H1 (cell line): Measurements from ENCODE around the gene LYPD3. TPM values are rescaled to one million over a fixed set of nuclear protein-coding genes. Genes with fewer than 3 reads are reported as not detected.

Source experiments
- CTCF ChIA-PET: fragments of 300-600 bp; sonication (Branson Sonifier 250); formaldehyde crosslinking; loops from one replicate; lab custom pipeline; 2021; ENCODE audit not compliant: partially characterized antibody; lab: Charles Lee
- POLR2A ChIA-PET: fragments of 300-600 bp; sonication (Branson Sonifier 250); formaldehyde crosslinking; loops from one replicate; lab custom pipeline; 2021; ENCODE audit warnings: inconsistent platforms; ENCODE audit not compliant: partially characterized antibody; lab: Charles Lee
- DNase-seq, 2 experiments: peaks; one replicate each; pipeline versions ENCODE4 v3.0.0 to v3.0.0-alpha.2; 2010 to 2022; ENCODE audit warnings: low spot score in 2 of 2, low read depth in 1 of 2, mixed read lengths in 1 of 2
- FAIRE-seq: peaks from 2 replicates; lab custom pipeline; 2011; peaks lifted over from hg19 to GRCh38; lab: Jason Lieb, UNC
- H2AFZ ChIP-seq: 2 replicates; pipeline ENCODE4 v1.8.1; 2012; ENCODE audit warnings: low read length, inconsistent platforms
- H2AK5ac ChIP-seq: 2 replicates; pipeline ENCODE4 v1.6.1; 2013; ENCODE audit warnings: low read depth, low read length
- H2BK120ac ChIP-seq: replicated peaks from 2 replicates; pipeline ENCODE3; 2013; ENCODE audit warnings: low read depth, low read length, inconsistent platforms
- H2BK12ac ChIP-seq: 2 replicates; pipeline ENCODE4 v1.6.1; 2013; ENCODE audit warnings: low read depth, low read length
- H2BK15ac ChIP-seq: 2 replicates; pipeline ENCODE4 v1.6.1; 2013; ENCODE audit warnings: low read length
- H2BK20ac ChIP-seq: 2 replicates; pipeline ENCODE4 v1.6.1; 2013; ENCODE audit warnings: low read length
- H2BK5ac ChIP-seq: 2 replicates; pipeline ENCODE4 v1.6.1; 2013; ENCODE audit warnings: low read depth, low read length
- H3K14ac ChIP-seq: 2 replicates; pipeline ENCODE4 v1.6.1; 2013; ENCODE audit warnings: inconsistent platforms; ENCODE audit not compliant: insufficient read length
- H3K18ac ChIP-seq: 2 replicates; pipeline ENCODE4 v1.6.1; 2013; ENCODE audit warnings: low read length; ENCODE audit errors: extremely low read depth
- H3K23ac ChIP-seq: 2 replicates; pipeline ENCODE4 v1.6.1; 2013; ENCODE audit warnings: inconsistent platforms; ENCODE audit not compliant: insufficient read length
- H3K23me2 ChIP-seq: 2 replicates; pipeline ENCODE4 v1.6.1; 2013; ENCODE audit warnings: low read depth, low read length
- H3K27ac ChIP-seq: 2 replicates; pipeline ENCODE4 v1.6.1; 2011; ENCODE audit warnings: low read depth, low read length, inconsistent platforms
- H3K27me3 ChIP-seq, 4 experiments: replicated peaks in 1 of 4; 1 replicate in 1 of 4; 2 replicates in 3 of 4; pipeline versions ENCODE4 v1.6.1 to v1.8.1; 2011 to 2013; ENCODE audit warnings: low read length in 3 of 4, mild to moderate bottlenecking in 3 of 4, inconsistent platforms in 2 of 4, mixed read lengths in 2 of 4, moderate library complexity in 1 of 4; ENCODE audit not compliant: control insufficient read depth in 3 of 4, insufficient read depth in 3 of 4; ENCODE audit errors: extremely low read depth in 1 of 4
- H3K36me3 ChIP-seq, 4 experiments: 2 replicates each; pipeline versions ENCODE4 v1.6.1 to v1.8.1; 2011 to 2013; ENCODE audit warnings: mild to moderate bottlenecking in 4 of 4, low read length in 3 of 4, moderate library complexity in 2 of 4, control low read depth in 1 of 4, inconsistent platforms in 1 of 4; ENCODE audit not compliant: insufficient read depth in 4 of 4, control insufficient read depth in 2 of 4
- H3K4ac ChIP-seq: replicated peaks from 2 replicates; pipeline ENCODE3; 2013; ENCODE audit warnings: low read length, low read depth, mixed read lengths, inconsistent platforms; ENCODE audit not compliant: insufficient read length
- H3K4me1 ChIP-seq, 4 experiments: replicated peaks in 1 of 4; 1 replicate in 1 of 4; 2 replicates in 3 of 4; pipeline versions ENCODE4 v1.6.1 to v1.8.1; 2011 to 2013; ENCODE audit warnings: low read length in 3 of 4, inconsistent platforms in 2 of 4, mixed read lengths in 1 of 4; ENCODE audit not compliant: insufficient read depth in 4 of 4, control insufficient read depth in 3 of 4
- H3K4me2 ChIP-seq, 2 experiments: 2 replicates each; pipeline versions ENCODE4 v1.6.1 to v1.8.1; 2011 to 2013; ENCODE audit warnings: low read depth in 2 of 2, low read length in 2 of 2, control low read depth in 1 of 2, inconsistent platforms in 1 of 2, mild to moderate bottlenecking in 1 of 2; ENCODE audit not compliant: insufficient read depth in 1 of 2
- H3K4me3 ChIP-seq, 4 experiments: fragments of 200-600, 300-600 bp in 1 of 4; sonication (generic), shearing (Covaris generic), sonication (Bioruptor Twin) in 1 of 4; 2 replicates each; pipeline versions ENCODE4 v1.5.1 to v1.8.1; 2011 to 2016; ENCODE audit warnings: low read length in 4 of 4, low read depth in 3 of 4, control low read depth in 2 of 4, inconsistent platforms in 2 of 4, mild to moderate bottlenecking in 2 of 4, mixed read lengths in 1 of 4, moderate library complexity in 1 of 4; ENCODE audit not compliant: insufficient read depth in 2 of 4; ENCODE audit errors: extremely low read depth in 1 of 4
- H3K56ac ChIP-seq: replicated peaks from 2 replicates; pipeline ENCODE3; 2013; ENCODE audit warnings: low read depth, mild to moderate bottlenecking, mixed read lengths, low read length, inconsistent platforms; ENCODE audit not compliant: insufficient read length
- H3K79me1 ChIP-seq: 2 replicates; pipeline ENCODE4 v1.6.1; 2013; ENCODE audit warnings: low read depth, low read length, control low read depth
- H3K79me2 ChIP-seq, 2 experiments: 2 replicates each; pipeline versions ENCODE4 v1.6.1 to v1.8.1; 2012 to 2013; ENCODE audit warnings: low read length in 2 of 2, mild to moderate bottlenecking in 2 of 2, inconsistent platforms in 1 of 2; ENCODE audit not compliant: insufficient read depth in 2 of 2, control insufficient read depth in 1 of 2
- H3K9ac ChIP-seq, 4 experiments: replicated peaks in 1 of 4; 1 replicate in 1 of 4; 2 replicates in 3 of 4; pipeline versions ENCODE4 v1.6.1 to v1.8.1; 2011 to 2013; ENCODE audit warnings: low read depth in 3 of 4, low read length in 3 of 4, control low read depth in 2 of 4, mild to moderate bottlenecking in 2 of 4, moderate library complexity in 2 of 4, inconsistent platforms in 1 of 4; ENCODE audit errors: extremely low read depth in 1 of 4
- H3K9me3 ChIP-seq, 2 experiments: 2 replicates each; pipeline versions ENCODE4 v1.6.1 to v1.8.1; 2012 to 2013; ENCODE audit warnings: mild to moderate bottlenecking in 2 of 2, moderate library complexity in 2 of 2, control low read depth in 1 of 2, inconsistent platforms in 1 of 2, low read depth in 1 of 2, low read length in 1 of 2, mixed read lengths in 1 of 2; ENCODE audit not compliant: insufficient read depth in 2 of 2
- H4K20me1 ChIP-seq, 2 experiments: replicated peaks in 1 of 2; 2 replicates each; pipeline versions ENCODE3 to v1.8.1; 2011 to 2013; ENCODE audit warnings: inconsistent platforms in 2 of 2, low read length in 2 of 2, mild to moderate bottlenecking in 1 of 2; ENCODE audit not compliant: insufficient read depth in 2 of 2, control insufficient read depth in 1 of 2
- H4K5ac ChIP-seq: 2 replicates; pipeline ENCODE4 v1.6.1; 2013; ENCODE audit warnings: low read length, low read depth, mixed read lengths, inconsistent platforms; ENCODE audit not compliant: insufficient read length
- H4K8ac ChIP-seq: 2 replicates; pipeline ENCODE4 v1.8.0; 2013; ENCODE audit warnings: mild to moderate bottlenecking, moderate library complexity, low read length, inconsistent platforms; ENCODE audit not compliant: insufficient read depth; ENCODE audit errors: extremely low read depth
- H4K91ac ChIP-seq: replicated peaks from 2 replicates; pipeline ENCODE3; 2013; ENCODE audit warnings: low read length, mixed read lengths, inconsistent platforms; ENCODE audit not compliant: insufficient read length
- ASH2L ChIP-seq: fragments of 200-600, 300-600 bp; sonication (generic); IDR thresholded peaks from one replicate; pipeline ENCODE4 v1.7.1; 2017; ENCODE audit warnings: low read length
- BRCA1 ChIP-seq: IDR thresholded peaks from 2 replicates; pipeline ENCODE4 v1.6.1; 2012; ENCODE audit warnings: low read depth, low read length, improper control_type of control experiment
- EGR1 ChIP-seq: IDR thresholded peaks from 2 replicates; pipeline ENCODE4 v1.6.1; 2011; ENCODE audit warnings: low read depth, low read length, borderline replicate concordance
- GTF2F1 ChIP-seq: IDR thresholded peaks from 2 replicates; pipeline ENCODE4 v1.6.1; 2012; ENCODE audit warnings: low read depth, low read length, improper control_type of control experiment, borderline replicate concordance
- MAFK ChIP-seq: IDR thresholded peaks from 2 replicates; pipeline ENCODE4 v1.6.1; 2012; ENCODE audit warnings: low read depth, mild to moderate bottlenecking, improper control_type of control experiment, low read length
- POLR2A ChIP-seq, 2 experiments: IDR thresholded peaks; 1 replicate in 1 of 2; 2 replicates in 1 of 2; pipeline ENCODE4 v1.6.1; 2011; ENCODE audit warnings: low read depth in 2 of 2, low read length in 2 of 2, mild to moderate bottlenecking in 2 of 2; ENCODE audit errors: control extremely low read depth in 1 of 2
- RAD21 ChIP-seq, 2 experiments: IDR thresholded peaks in 1 of 2; conservative IDR thresholded peaks in 1 of 2; 2 replicates each; pipeline ENCODE4 v1.6.1; 2011; ENCODE audit warnings: low read depth in 2 of 2, low read length in 2 of 2, improper control_type of control experiment in 1 of 2, inconsistent platforms in 1 of 2, mild to moderate bottlenecking in 1 of 2, moderate library complexity in 1 of 2
- SIN3A ChIP-seq, 2 experiments: IDR thresholded peaks in 1 of 2; conservative IDR thresholded peaks in 1 of 2; 2 replicates each; pipeline ENCODE4 v1.6.1; 2011 to 2012; ENCODE audit warnings: low read length in 2 of 2, improper control_type of control experiment in 1 of 2, low read depth in 1 of 2, mild to moderate bottlenecking in 1 of 2
- SRF ChIP-seq: IDR thresholded peaks from 2 replicates; pipeline ENCODE4 v1.6.1; 2011; ENCODE audit warnings: mild to moderate bottlenecking, low read depth, low read length, moderate library complexity
- WGBS, 2 experiments: shearing (Covaris generic) in 1 of 2; methylation state at CpG; one replicate each; pipeline versions ENCODE4 v1.1.6 to v1.1.7; 2013 to 2015; ENCODE audit warnings: low lambda C conversion rate in 2 of 2, mixed read lengths in 2 of 2, inconsistent platforms in 1 of 2, low coverage in 1 of 2, missing lambda C conversion rate in 1 of 2; ENCODE audit not compliant: insufficient replicate concordance in 2 of 2, insufficient coverage in 1 of 2, insufficient read length in 1 of 2; ENCODE audit errors: extremely low coverage in 1 of 2, missing lambda C conversion rate in 1 of 2; 5-methylcytosine and 5-hydroxymethylcytosine counted together
- polyA plus RNA-seq, 7 experiments: library from polyadenylated mRNA; depleted of rRNA in 3 of 7; stranded (reverse) in 5 of 7; unstranded in 2 of 7; fragments of >200 nt in 5 of 7; fragments of 200-250 nt in 2 of 7; gene quantifications; 1 replicate in 5 of 7; 2 replicates in 1 of 7; 4 replicates in 1 of 7; pipeline versions ENCODE4 v1.2.1 to v1.2.3, GENCODE V29; 2011 to 2013; ENCODE audit warnings: missing spikeins in 2 of 7, mixed read lengths in 2 of 7
- total RNA-seq: library from RNA; stranded (reverse); fragmentation: NEBNext Ultra II Directional; extraction: Animal tissue kit (Norgen Biotek cat#: 25700); gene quantifications from 2 replicates; pipeline ENCODE4 v1.2.1, GENCODE V29; 2021
- TF ChIP-seq, protein P1 (sequence below): IDR thresholded peaks from 2 replicates; pipeline ENCODE4 v1.6.1; 2012; ENCODE audit warnings: inconsistent platforms
- TF ChIP-seq, protein P2 (sequence below): IDR thresholded peaks from 2 replicates; pipeline ENCODE4 v1.6.1; 2012; ENCODE audit warnings: low read length, inconsistent platforms

Gene LYPD3
- total and polyA plus RNA-seq, 2 of the 8 experiments (the other 6 are each of a cell fraction or from before 2014, with no cell fraction given): 4.1 to 16.4 TPM

- Histone ChIP-seq H2BK120ac (no peak overlapping the region), H3K27me3 (no peaks in the 10 kb centered on the region), H3K14ac (no peak overlapping the region), H3K4me2 (no peak overlapping the region), H3K79me2 (no peaks in the 10 kb centered on the region), H4K8ac (no peak overlapping the region), H2AK5ac (no peak overlapping the region), H2BK20ac (no peak overlapping the region), H3K23ac (no peak overlapping the region), H3K4ac (no peak overlapping the region), H4K5ac (no peak overlapping the region), H3K9ac (no peak overlapping the region), H3K4me3 (no peak overlapping the region), H3K23me2 (no peaks in the 10 kb centered on the region), H2BK15ac (no peak overlapping the region), H4K91ac (no peak overlapping the region), H3K18ac (no peak overlapping the region), H3K27ac (no peak overlapping the region), H2BK12ac (no peak overlapping the region), H2AFZ (no peak overlapping the region), H4K20me1 (no peaks in the 10 kb centered on the region), H3K56ac (no peak overlapping the region), H2BK5ac (no peak overlapping the region), H3K36me3 (no peaks in the 10 kb centered on the region), H3K9me3 (no peaks in the 10 kb centered on the region), H3K79me1 (no peaks in the 10 kb centered on the region), H3K4me1 (peaks cover 0 to 3% (median under 1%) of the 10 kb centered on the region in 4 experiments; a peak in 2 of 7 replicates)
- CTCF ChIA-PET: interaction anchor here (1.0 to 7.0 kb wide), 3 partner anchors 10 to 97 kb away, joined by 3 to 35 read pairs (median 4); no protein-coding TSS in a partner anchor
- DNase-seq: no peak
- 100% methylated on average over 1 of the region's 1 CpG; no CpG with 5 or more reads in 1 of the 2 experiments for WGBS, 2 experiments
- FAIRE-seq: no peak
- POLR2A ChIA-PET: no interaction called here
- no peak for TF ChIP-seq POLR2A (IDR thresholded peaks at IDR 0.05; ENCODE audit: control extremely low read depth in 1 of 2, low read depth in 2 of 2, low read length in 2 of 2)
- TF ChIP-seq ASH2L: no peak
- TF ChIP-seq SIN3A (conservative IDR thresholded peaks at IDR 0.05 in 1 of 2, IDR thresholded peaks at IDR 0.05 in 1 of 2; ENCODE audit: low read depth in 1 of 2, low read length in 2 of 2): no peak
- no peak for TF ChIP-seq SRF
- no peak for TF ChIP-seq GTF2F1
- TF ChIP-seq EGR1: no peak
- no peak for TF ChIP-seq RAD21 (IDR thresholded peaks at IDR 0.05 in 1 of 2, conservative IDR thresholded peaks at IDR 0.05 in 1 of 2; ENCODE audit: low read depth in 2 of 2, low read length in 2 of 2)
- TF ChIP-seq, protein P1, sequence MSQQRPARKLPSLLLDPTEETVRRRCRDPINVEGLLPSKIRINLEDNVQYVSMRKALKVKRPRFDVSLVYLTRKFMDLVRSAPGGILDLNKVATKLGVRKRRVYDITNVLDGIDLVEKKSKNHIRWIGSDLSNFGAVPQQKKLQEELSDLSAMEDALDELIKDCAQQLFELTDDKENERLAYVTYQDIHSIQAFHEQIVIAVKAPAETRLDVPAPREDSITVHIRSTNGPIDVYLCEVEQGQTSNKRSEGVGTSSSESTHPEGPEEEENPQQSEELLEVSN: no peak
- TF ChIP-seq MAFK: no peak
- TF ChIP-seq BRCA1: no peak
- TF ChIP-seq, protein P2, sequence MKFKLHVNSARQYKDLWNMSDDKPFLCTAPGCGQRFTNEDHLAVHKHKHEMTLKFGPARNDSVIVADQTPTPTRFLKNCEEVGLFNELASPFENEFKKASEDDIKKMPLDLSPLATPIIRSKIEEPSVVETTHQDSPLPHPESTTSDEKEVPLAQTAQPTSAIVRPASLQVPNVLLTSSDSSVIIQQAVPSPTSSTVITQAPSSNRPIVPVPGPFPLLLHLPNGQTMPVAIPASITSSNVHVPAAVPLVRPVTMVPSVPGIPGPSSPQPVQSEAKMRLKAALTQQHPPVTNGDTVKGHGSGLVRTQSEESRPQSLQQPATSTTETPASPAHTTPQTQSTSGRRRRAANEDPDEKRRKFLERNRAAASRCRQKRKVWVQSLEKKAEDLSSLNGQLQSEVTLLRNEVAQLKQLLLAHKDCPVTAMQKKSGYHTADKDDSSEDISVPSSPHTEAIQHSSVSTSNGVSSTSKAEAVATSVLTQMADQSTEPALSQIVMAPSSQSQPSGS: no peak
Measured at GRCh38 chr19:43422689-43423066, 42.7 kb downstream of the LYPD3 start.
